Left lung (tissue), 10 donors: Measurements from ENCODE around the gene ABTB2. TPM values are rescaled to one million over a fixed set of nuclear protein-coding genes. Genes with fewer than 3 reads are reported as not detected.

Experiments used
- ATAC-seq: fragments of 200-7000 bp; cut with Tn5 transposase; one replicate; pipeline ENCODE4 v1.9.1; 2020; ENCODE audit warnings: moderate library complexity
- DNase-seq, 4 donors: peaks; one replicate each; pipeline ENCODE4 v3.0.0-alpha.2; 2013 to 2020
- H3K27ac ChIP-seq, 2 donors: fragments of 200-600 bp; sonication (generic) in 1 of 2; one replicate each; pipeline versions ENCODE4 v1.5.0 to v1.8.0; 2020 to 2021
- H3K27me3 ChIP-seq, 2 donors: fragments of 200-600 bp; sonication (generic) in 1 of 2; one replicate each; pipeline versions ENCODE4 v1.5.0 to v1.8.0; 2020 to 2021
- H3K36me3 ChIP-seq, 2 donors: fragments of 200-600 bp; sonication (generic) in 1 of 2; one replicate each; pipeline versions ENCODE4 v1.5.0 to v1.8.0; 2020 to 2021
- H3K4me1 ChIP-seq, 2 donors: fragments of 200-600 bp; one replicate each; pipeline ENCODE4 v1.8.0; 2021
- H3K4me3 ChIP-seq, 2 donors: fragments of 200-600 bp; sonication (generic) in 1 of 2; one replicate each; pipeline versions ENCODE4 v1.5.0 to v1.8.0; 2020 to 2021; ENCODE audit warnings: mild to moderate bottlenecking in 1 of 2
- H3K9me3 ChIP-seq, 2 donors: fragments of 200-600 bp; sonication (generic) in 1 of 2; one replicate each; pipeline versions ENCODE4 v1.5.0 to v1.8.0; 2020 to 2021
- CTCF ChIP-seq, 2 donors: fragments of 200-600 bp; sonication (generic) in 1 of 2; IDR thresholded peaks; one replicate each; pipeline versions ENCODE4 v1.5.0 to v1.8.0; 2021; ENCODE audit warnings: antibody characterized with exemption in 2 of 2
- intact Hi-C, 2 donors: fragments of 100-400 bp; cut with DNase I; formaldehyde crosslinking; loops; one replicate each; pipeline versions ENCODE4 v1.11.2 to v1.14.2; 2022
- polyA plus RNA-seq, 6 donors: library from polyadenylated mRNA; unstranded; fragments of 120-200 nt; gene quantifications; one replicate each; pipeline ENCODE4 v1.2.1, GENCODE V29; 2013; ENCODE audit not compliant: insufficient read length in 6 of 6
- total RNA-seq, 2 donors: library from RNA; stranded (reverse); fragmentation: NEBNext Ultra II Directional; extraction: Animal tissue kit (Norgen Biotek cat#: 25700); gene quantifications; one replicate each; pipeline ENCODE4 v1.2.1, GENCODE V29; 2021
- donor health status: DM: no; HTN: yes; CAD: no.
- donor health status: DM: no; HTN: no; CAD: no.

ABTB2 gene
- total and polyA plus RNA-seq, 8 donors, result 2.4 to 6.9 (median 4.8) TPM

GRCh38 chr11:34232807-34233206 is 125.0 kb downstream of the ABTB2 start:
- Histone ChIP-seq H3K36me3 (no peaks in the 10 kb centered on the region), H3K4me1 (peaks cover 0 to 4% of the 10 kb centered on the region in 2 donors), H3K9me3 (no peaks in the 10 kb centered on the region), H3K4me3 (no peak overlapping the region), H3K27me3 (no peaks in the 10 kb centered on the region), H3K27ac (no peak overlapping the region)
- no peak for ATAC-seq
- no peak for DNase-seq
- no peak for TF ChIP-seq CTCF (IDR thresholded peaks at IDR 0.05)
- intact Hi-C loops, result no loop called here

- Histone ChIP-seq H3K4me3 (no peak overlapping the region), H3K9me3 (no peaks in the 10 kb centered on the region), H3K27me3 (no peaks in the 10 kb centered on the region), H3K4me1 (no peaks in the 10 kb centered on the region), H3K36me3 (no peaks in the 10 kb centered on the region), H3K27ac (no peak overlapping the region)
- ATAC-seq (no peak), DNase-seq (no peak)
- no peak for TF ChIP-seq CTCF (IDR thresholded peaks at IDR 0.05)
- intact Hi-C loops, result no loop called here
Observed at GRCh38 chr11:34226210-34226609, 131.6 kb downstream of the ABTB2 start.

- H3K4me3 ChIP-seq, result no peak overlapping the region
- no peaks in the 10 kb centered on the region for H3K27me3 ChIP-seq
- H3K9me3 ChIP-seq, result no peaks in the 10 kb centered on the region
- H3K4me1 ChIP-seq, result no peaks in the 10 kb centered on the region
- intact Hi-C loops, result no loop called here
- no peak for ATAC-seq
- peak in 1 of 4 donors; percentile 25 for DNase-seq
- no peak for TF ChIP-seq CTCF (IDR thresholded peaks at IDR 0.05)
- H3K27ac ChIP-seq, result no peak overlapping the region
- no peaks in the 10 kb centered on the region for H3K36me3 ChIP-seq
Observed at GRCh38 chr11:34225091-34225490, 132.7 kb downstream of the ABTB2 start.

GRCh38 chr11:34224434-34224966 is 133.3 kb downstream of the ABTB2 start:
- TF ChIP-seq CTCF (IDR thresholded peaks at IDR 0.05), result no peak
- intact Hi-C loops, result no loop called here

GRCh38 chr11:34223907-34224306 is 133.9 kb downstream of the ABTB2 start:
- H3K27me3 ChIP-seq, result no peaks in the 10 kb centered on the region
- no peak for TF ChIP-seq CTCF (IDR thresholded peaks at IDR 0.05)
- no peak overlapping the region for H3K27ac ChIP-seq
- no peaks in the 10 kb centered on the region for H3K4me1 ChIP-seq
- no peak overlapping the region for H3K4me3 ChIP-seq
- ATAC-seq (no peak), DNase-seq (no peak)
- no peaks in the 10 kb centered on the region for H3K36me3 ChIP-seq
- intact Hi-C loops, result no loop called here
- no peaks in the 10 kb centered on the region for H3K9me3 ChIP-seq

More at GRCh38 chr11:34224434-34224966, 133.3 kb downstream of the ABTB2 start:
- H3K9me3 ChIP-seq, result no peaks in the 10 kb centered on the region
- H3K36me3 ChIP-seq, result no peaks in the 10 kb centered on the region
- ATAC-seq (no peak), DNase-seq (no peak)
- H3K4me1 ChIP-seq, result no peaks in the 10 kb centered on the region
- H3K4me3 ChIP-seq, result no peak overlapping the region
- no peaks in the 10 kb centered on the region for H3K27me3 ChIP-seq
- H3K27ac ChIP-seq, result no peak overlapping the region
